HG03066 (cell line): ENCODE measurements around the gene TMED10.

Source experiments
- ATAC-seq: cut with Tn5 transposase; IDR thresholded peaks from one replicate; pipeline ENCODE4 v1.9.1; 2021; ENCODE audit warnings: low read depth; ENCODE audit not compliant: unreplicated experiment

The TMED10 gene

GRCh38 chr14:75132382-75133086 is 43.9 kb downstream of the TMED10 start:
- ATAC-seq = no peak

GRCh38 chr14:75128596-75128990 is 47.8 kb downstream of the TMED10 start:
- no peak for ATAC-seq

DNA sequence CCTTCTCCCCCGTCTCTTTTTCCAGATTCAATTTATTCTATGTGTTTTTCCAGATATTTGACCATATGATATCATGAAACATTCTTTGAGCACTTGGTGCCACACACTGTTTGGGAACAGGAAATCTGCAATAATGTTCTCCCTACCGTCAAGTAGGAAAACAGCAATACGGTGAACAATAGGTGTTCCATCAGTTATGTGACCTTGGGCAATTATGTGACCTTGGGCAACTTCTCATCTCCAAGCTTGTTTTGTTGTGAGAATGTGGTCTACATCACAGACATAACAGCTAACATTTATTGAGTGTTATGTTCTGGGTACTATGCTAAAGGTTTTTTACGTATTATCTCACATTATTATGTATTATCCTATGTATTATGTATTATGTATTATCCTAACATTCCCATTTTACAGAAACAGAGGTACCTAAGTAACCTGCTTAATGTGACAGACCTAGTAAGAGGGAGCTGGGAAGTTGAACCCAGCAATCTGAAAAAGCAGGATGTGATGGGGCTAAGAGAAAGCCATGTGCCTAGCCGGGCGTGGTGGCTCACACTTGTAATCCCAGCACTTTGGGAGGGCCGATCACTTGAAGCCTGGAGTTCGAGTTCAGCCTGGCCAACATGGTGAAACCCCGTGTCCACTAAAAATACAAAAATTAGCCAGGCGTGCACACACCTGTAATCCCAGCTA is 48.4 kb downstream of the TMED10 start:
- ATAC-seq = no peak

- peak; percentile 12 for ATAC-seq
These were observed 49.0 kb downstream of the TMED10 start for GRCh38 chr14:75127474-75127820.

DNA sequence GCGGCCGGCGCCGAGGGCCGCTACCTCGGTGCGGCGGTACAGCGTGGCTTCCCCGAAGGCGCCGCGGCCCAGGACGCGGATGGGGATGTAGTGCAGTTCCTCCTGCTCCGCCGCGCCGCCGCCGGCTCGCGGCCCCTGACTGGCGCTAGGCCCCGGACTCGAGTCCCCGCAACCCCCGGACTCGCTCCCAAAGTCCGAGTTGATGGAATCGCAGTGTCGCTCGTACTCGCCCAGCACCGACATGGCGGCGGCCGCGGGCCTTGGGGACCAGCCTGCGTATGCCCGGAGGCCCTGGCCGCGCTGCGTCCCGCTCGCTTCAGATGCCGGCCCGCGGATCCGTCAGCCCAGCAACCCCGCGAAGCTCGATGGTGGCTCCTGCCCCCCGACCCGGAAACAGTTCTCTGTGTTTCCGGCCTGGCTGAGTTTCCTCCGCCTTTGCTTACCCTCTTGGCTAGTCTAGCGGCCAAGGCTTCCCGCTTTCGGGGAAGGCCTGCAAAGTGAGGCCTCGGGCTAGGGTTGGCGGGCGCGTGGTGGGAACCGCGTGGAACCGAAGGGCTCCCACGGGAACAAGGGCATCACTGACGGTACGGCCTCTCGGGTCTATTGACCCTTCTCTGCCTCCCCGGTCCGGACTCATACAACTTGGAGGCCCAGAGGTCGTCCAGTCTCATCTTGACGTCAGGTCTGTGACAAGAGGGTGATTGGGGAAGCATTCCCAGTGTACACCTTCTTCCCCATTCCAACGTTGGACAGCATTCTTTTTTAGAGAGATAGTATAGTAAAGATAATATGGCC is 49.5 kb downstream of the TMED10 start, which contains the start of gene NEK9:
Gene NEK9 (minus strand): TSS at position 370 of the 795 bp plus-strand sequence. CDS start 127 bp downstream, at position 243.
- ATAC-seq = peak; percentile 92

GRCh38 chr14:75126121-75126544 is 50.3 kb downstream of the TMED10 start:
- ATAC-seq = no peak

GRCh38 chr14:75125617-75126016 is 50.8 kb downstream of the TMED10 start:
- ATAC-seq = no peak

GRCh38 chr14:75123991-75124390 is 52.4 kb downstream of the TMED10 start:
- no peak for ATAC-seq

DNA sequence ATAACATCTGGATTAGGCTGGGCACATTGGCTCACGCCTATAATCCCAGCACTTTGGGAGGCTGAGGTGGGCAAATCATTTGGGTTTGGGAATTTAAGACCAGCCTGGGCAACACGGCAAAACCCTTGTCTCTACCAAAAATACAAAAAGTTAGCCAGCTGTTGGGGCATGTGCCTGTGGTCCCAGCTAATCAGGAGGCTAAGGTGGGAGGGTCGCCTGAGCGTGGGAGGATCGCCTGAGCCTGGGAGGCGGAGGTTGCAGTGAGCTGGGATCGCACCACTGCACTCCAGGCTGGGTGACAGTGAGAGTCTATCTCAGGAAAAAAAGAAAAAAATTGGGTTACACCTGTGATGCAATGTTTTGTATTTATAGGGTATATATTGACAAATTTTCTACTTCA is 54.9 kb downstream of the TMED10 start:
- no peak for ATAC-seq

DNA sequence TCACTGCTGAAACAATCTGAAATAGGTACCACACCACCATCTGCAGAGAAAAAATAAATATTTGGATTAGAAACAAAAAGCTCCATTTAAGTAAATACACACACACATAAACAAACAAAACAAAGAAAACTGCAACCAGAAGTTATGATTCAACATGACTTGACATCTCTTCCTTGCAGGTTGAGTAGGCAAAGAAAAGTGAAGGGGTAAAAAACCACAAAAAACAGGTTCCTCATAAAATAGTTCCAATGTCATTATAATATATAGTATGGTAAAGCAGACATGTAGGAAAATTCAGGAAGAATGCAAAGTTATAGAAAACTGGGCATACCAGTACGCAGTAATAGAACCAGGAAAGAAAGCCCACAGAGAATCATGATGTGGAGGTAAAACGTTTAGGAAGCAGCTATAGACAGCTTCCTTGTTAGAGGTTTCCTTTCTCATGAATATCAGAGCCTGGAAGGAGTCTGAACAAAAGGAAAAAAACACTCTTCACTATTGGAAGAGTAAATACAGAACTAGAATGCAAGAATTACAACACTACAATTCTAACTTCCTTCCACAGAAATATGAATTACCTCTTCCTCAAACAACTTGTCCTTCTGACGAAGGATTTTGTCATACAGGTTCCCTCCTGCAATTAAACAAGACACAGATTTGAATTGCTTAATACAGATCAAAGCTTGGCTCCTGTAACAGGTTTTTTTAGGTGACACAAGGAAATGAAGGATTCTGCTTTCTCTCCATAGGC is 55.7 kb downstream of the TMED10 start:
- no peak for ATAC-seq

- no peak for ATAC-seq
These were observed 57.4 kb downstream of the TMED10 start for GRCh38 chr14:75119056-75119455.

GRCh38 chr14:75113932-75114539 is 62.4 kb downstream of the TMED10 start:
- no peak for ATAC-seq

DNA sequence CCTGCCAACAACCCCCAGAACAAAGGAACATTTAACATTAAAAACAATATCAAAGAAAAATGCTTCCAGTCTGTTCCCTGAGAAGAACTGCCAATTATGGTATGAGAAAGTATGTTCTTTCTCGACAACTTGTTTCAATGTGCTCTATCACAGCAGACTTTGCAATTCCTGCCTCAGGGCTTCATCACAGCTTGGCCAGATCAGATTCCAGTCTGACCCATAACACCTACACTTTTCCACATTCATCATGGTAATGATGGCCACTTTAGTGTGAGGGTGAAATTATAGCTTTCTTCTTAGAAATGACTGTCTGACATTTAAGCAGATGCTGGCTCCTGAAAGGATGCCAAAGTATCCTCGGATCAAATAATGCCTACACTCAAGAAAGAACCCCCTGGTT is 66.5 kb downstream of the TMED10 start:
- no peak for ATAC-seq

DNA sequence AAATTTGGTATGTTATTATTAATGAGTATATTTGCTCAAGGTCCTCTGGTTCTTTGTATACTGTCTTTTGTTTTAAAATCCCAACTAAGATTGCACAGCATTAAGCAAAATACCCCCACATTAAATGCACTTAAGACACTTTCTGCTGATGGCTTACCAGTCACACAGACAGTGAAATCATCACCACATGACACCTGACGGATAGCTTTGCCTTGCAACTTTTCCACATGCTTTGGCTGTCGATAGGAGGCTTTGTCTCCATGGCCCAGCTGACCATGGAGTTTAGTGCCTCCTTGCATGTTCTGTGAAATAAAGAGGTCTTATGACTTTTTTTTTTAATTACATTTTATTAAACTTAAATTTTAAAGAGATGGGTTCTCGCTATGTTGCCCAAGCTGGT is 69.2 kb downstream of the TMED10 start:
- no peak for ATAC-seq

DNA sequence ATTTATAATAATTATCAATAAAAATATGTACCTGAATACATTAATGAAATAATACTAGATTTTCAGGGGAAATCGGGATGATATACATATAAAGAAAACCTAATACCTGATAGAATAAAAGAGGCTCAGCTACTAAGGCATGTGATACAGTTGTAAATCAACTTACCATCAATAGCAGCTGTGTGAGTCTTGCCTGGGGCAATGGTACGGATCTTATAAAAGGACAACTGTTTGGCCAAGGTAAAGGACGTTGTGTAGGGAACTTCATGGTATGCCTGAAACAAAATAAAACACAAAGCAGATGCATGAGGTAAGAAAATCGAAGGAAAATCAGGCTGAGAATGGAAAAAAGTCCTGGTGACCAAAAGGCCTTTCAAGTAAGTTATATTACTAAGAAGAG is 74.9 kb downstream of the TMED10 start:
- no peak for ATAC-seq

DNA sequence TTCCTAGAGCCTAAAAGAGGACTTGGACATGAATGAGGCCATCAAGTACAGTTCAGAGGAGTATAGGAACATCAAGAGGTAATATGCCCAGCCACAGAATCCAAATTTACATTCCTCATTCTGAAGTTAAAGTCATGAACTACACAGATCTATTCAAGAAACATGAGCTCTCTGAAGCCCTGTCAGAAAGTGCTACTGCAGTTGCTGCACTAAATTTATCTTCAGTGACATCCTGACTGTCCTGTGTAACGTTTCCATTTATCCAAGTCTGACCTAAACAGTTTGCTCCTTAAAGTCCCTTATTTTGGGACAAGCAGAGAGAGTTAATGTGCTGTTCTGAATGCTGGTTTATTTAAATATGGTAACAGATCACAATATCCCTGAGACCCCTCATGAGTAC is 77.7 kb downstream of the TMED10 start:
- ATAC-seq = no peak

- ATAC-seq = no peak
These were observed 78.2 kb downstream of the TMED10 start for GRCh38 chr14:75098212-75098611.

- ATAC-seq = no peak
These were observed 79.5 kb downstream of the TMED10 start for GRCh38 chr14:75096959-75097358.

DNA sequence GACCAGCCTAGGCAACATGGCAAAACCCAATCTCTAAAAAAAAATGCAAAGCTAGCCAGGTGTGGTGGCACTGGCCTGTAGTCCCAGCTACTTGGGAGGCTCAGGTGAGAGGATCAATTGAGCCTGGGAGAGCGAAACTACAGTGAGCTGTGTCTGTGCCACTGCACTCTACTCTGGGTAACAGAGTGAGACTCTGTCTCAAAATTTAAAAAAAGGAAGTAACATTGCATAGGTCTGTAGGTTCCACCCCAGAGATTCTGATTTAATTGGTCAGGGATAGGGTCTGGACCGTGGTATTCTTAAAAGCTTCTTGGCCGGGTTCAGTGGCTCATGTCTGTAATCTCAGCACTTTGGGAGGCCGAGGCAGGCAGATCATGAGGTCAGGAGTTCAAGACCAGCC is 80.7 kb downstream of the TMED10 start:
- ATAC-seq = no peak

DNA sequence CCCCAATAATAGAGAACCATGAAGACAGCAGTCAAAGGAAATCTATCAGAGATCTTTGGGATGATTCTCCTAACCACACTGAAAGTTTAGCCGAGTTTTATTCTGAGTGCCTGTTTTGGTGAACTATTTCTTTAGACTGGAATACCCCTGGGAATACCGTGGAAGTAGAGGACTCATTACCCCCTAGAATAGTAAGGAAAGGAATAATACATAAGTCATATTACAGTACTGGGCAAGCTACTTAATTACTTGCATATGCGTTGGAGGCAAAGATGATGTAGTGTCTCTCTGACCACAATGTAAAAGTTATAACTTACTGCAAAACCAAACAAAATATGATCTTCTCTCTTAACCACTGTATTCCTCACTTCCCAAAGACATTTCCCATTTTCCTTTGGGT is 81.5 kb downstream of the TMED10 start:
- ATAC-seq = no peak
